Activated CD8-positive, alpha-beta memory T cell treated with anti-CD3 and anti-CD28 coated beads for 1 hour (primary cell): ENCODE data around the gene CLDN9.
A peak's percentile ranks its signal among the peaks of the same experiment; 100 is the strongest.

Experiments used
- DNase-seq, 2 donors: peaks; one replicate each; pipeline ENCODE4 v3.0.0-alpha.2; 2020; ENCODE audit warnings: low read depth in 1 of 2; ENCODE audit errors: extremely low read depth in 1 of 2

CLDN9 gene

DNA sequence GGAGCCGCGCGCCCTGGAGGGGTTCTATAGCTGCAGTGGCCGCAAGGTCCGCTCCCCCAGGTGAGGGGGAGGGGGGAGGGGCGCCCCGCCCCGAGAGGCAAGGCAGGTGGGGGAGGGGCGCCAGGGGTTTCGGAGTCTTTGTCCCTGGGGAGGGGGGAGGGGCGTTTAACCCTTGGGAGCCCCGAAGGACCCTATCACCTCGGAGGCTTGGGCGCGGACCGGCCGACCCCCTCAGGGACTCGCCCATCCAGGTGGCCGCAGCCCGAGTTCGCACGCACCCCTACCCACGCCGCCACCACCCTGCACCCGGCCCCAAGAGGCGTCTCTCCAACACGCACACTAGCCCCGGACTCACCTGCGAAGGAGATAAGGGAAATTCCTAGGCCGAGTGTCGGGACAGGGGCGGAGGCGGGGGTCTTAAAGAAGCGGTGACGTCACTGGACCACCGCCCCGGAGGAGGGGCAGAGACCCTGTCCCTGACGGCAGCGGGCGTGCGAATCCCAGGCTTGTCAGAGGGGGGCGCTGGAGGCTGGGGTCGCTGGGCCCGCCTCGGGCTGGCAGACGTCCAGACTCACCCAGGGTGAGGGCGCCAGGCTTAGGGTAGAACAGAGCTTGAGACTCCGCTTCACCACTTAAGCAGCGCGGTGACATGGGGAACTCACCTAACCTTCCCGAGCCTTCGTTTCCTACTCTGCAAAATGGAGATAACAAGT, 5.2 kb downstream of the CLDN9 start, which contains the start of gene CLDN6:
CLDN6 (minus strand) TSS at position 390 of the 713 bp plus-strand sequence. CDS start 2,162 bp downstream, outside the sequence.
- no peak for DNase-seq

- no peak for DNase-seq
Measured at GRCh38 chr16:3019594-3020246, 7.0 kb downstream of the CLDN9 start.

GRCh38 chr16:3020247-3020603, 7.5 kb downstream of the CLDN9 start, which contains the start of gene TNFRSF12A:
Gene TNFRSF12A, plus strand, starts transcription at chr16:3020368. Its CDS starts 30 bp downstream, at chr16:3020398.
- DNase-seq: peak in 1 of 2 donors; percentile 54

- peak; percentile 54 to 57 for DNase-seq
Measured at GRCh38 chr16:3020604-3021448, 8.1 kb downstream of the CLDN9 start.

GRCh38 chr16:3021449-3022207, 8.9 kb downstream of the CLDN9 start:
- peak; percentile 63 for DNase-seq

GRCh38 chr16:3022208-3022683, 9.5 kb downstream of the CLDN9 start:
- DNase-seq: peak; percentile 59 to 78

- no peak for DNase-seq
Measured at GRCh38 chr16:3022684-3023414, 10.1 kb downstream of the CLDN9 start.

DNA sequence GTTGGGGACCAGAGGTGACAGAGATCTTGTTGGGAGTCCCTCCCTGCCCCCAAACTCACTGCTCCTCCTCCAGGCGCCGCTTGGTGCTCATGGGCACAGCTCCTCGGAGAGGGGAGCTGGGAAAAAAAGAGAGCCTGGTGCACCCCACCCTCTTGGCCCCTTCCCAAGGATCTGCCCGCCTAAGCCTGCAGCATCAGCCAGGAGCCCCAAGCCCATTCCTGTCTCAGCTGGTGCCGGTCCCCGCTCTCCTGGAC, 10.6 kb downstream of the CLDN9 start:
- no peak for DNase-seq

GRCh38 chr16:3023669-3024478, 11.2 kb downstream of the CLDN9 start, which contains the start of the genes HCFC1R1 and THOC6:
Gene HCFC1R1, minus strand, starts transcription at chr16:3023942. Its CDS starts 1 bp downstream, at chr16:3023941.
Gene THOC6, plus strand, starts transcription at chr16:3024035. Its CDS starts 292 bp downstream, at chr16:3024327.
- DNase-seq: peak; percentile 88 to 91

GRCh38 chr16:3025032-3026002, 12.6 kb downstream of the CLDN9 start:
- no peak for DNase-seq

DNA sequence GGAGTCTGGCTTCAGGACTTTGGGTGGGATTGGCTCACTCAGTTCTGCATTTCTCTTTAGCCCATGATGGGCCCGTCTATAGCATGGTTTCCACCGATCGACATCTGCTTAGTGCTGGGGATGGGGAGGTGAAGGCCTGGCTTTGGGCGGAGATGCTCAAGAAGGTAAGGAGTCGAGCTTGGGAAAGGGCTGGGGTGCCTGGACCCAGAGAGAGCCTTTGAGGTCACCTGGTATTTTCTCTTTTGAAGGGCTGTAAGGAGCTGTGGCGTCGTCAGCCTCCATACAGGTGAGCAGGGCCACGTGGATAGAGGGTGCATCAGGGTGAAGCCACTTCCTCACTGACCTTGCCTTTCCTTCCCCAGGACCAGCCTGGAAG, 13.3 kb downstream of the CLDN9 start:
- DNase-seq: no peak

DNA sequence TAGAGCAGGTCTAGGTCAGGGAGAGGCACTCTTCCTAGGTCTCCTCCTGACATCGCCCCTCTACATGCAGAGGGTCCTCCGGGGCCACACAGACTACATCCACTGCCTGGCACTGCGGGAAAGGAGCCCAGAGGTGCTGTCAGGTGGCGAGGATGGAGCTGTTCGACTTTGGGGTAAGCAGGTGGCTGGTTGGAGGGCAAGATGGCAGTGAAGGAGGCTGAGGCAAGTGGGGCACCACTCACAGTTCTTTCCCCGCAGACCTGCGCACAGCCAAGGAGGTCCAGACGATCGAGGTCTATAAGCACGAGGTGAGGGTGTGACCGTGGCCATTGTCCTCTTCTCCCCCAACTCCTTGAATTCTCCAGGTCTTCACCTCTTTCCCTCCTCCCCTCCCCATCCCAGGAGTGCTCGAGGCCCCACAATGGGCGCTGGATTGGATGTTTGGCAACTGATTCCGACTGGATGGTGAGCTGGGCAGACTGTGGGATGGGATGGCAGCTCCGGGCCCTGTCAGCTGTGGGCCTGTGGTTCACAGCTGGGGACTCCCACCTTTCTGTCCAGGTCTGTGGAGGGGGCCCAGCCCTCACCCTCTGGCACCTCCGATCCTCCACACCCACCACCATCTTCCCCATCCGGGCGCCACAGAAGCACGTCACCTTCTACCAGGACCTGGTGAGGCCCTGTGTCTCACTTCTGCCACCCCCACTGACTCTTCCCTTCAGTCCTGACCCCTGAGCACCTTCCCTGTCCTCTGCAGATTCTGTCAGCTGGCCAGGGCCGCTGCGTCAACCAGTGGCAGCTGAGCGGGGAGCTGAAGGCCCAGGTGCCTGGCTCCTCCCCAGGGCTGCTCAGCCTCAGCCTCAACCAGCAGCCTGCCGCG, 14.1 kb downstream of the CLDN9 start:
- no peak for DNase-seq

GRCh38 chr16:3027489-3027795, 14.7 kb downstream of the CLDN9 start:
- DNase-seq: no peak

DNA sequence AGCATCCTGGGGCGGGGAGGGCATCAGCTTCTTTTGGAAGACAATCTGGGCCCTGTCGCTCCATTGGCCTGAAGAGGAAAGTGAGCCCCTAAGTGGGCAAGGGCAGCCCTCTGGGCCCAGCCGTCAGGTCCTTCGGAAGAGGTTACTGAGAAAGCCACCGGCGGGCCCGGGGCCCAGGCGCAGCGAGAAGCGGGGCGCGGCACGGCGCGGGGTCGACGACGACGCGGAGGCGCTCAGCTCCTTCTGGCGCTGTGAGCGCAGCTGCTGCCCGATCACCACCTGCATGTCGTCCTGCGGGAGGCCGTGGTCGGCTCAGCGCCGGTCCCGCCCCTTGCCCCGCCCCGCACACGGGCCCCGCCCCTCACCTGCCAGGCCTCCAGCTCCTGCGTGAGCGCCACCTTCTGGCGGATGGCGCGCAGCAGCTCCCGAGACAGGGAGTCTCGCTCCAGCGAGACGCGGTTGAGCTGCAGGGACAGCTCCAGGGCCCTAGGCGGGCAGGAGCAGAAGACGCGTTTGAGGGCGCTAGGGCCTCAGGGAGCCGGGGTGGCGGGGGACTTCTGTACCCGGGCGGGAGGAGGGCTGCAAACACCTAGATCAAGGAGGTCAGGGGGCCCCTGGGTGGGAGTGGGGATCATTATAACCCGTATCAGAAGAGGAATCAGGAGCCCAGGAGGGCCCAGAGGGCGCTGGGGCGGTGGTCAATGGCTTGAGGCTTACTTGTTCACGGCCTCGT, 15.4 kb downstream of the CLDN9 start:
- DNase-seq: peak; percentile 68 to 85

- DNase-seq: no peak
Measured at GRCh38 chr16:3028716-3029319, 16.1 kb downstream of the CLDN9 start.
